ENCODE results near the gene F9.

F9 gene

DNA sequence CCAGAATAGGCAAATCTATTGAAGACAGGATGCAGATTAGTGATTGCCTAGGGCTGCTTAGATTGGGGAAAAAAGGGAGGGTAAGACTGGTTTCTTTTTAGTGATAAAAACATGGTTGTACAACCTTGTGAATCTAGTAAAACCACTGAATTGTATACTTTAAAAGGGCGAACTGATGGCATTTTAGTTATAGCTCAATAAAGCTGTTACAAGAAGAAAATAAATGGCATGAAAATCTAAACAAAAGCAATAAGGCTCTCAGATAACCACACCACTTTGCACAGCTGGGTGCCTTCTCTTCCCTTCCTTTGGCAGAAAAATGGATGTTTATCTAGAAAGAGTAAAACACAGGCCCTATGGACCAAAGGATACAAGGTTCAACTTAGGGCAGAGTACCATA is 69.6 kb downstream of the F9 start:
- no peak for DNase-seq (ENCODE audit: low spot score)
